Anterior cingulate cortex (tissue), 58 donors: Measurements from ENCODE around the gene KRTAP4-4.
"Not testable (repeated sequence)": the region's sequence is repeated elsewhere in the genome, so short reads cannot be mapped to it uniquely, and the experiment has no call there.

Source experiments
- DNase-seq, 58 donors: peaks; one replicate each; lab custom pipeline; 2025; lab: John Stamatoyannopoulos, UW

The KRTAP4-4 gene

DNA sequence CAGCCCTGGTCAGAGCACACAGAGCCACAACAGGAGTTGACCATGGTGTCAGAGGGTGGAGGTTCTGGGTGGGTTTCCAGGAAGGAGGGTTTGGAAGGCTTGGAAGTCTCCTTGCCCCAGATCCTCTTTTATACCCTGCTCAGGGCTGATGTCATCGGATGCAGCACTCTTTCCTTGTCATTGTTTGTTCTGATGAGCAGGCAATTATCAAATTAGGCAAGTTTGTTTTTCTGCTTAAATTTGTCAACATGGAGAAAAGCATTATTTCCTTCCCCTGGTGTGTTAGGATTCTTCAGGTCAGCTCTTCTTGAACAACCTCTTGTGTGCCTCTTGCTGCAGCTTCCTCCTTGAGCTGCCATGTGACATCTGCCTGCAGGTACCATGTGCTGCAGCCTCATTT lies at the start of gene KRTAP4-4:
TSS of gene KRTAP4-4 (minus strand) at position 101 of the 400 bp plus-strand sequence. CDS start at position 44, 57 bp downstream.
- no peak for DNase-seq

DNA sequence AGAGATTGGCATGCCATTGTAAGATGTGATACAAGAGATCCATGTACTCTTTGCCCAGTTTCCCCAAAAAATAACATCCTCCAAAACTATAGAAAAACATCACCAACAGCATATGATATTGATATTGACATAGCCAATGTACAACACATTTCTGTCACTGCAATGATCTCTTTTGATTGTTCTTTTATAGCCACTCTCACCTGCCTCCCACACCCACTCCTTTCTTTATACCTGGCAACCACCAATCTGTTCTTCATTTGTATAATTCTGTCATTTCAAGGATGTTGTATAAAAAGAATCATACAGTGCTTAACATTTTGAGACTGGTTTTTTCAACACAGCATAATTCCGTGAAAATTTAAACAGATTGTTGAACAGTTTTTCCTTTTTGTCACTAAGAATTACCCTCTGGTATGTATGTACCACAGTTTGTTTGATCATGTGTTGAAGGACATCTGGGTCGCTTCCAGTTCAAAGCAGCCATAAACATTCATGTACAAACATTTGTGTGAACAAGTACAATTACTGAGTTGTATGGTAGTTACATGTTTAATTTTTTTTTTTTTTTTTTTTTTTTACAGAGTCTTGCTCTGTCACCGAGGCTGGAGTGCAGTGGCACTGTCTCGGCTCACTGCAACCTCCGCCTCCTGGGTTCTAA lies 39.0 kb upstream of the KRTAP4-4 start:
- DNase-seq: no peak

GRCh38 chr17:41196068-41196467 lies 35.5 kb upstream of the KRTAP4-4 start:
- DNase-seq: no peak

GRCh38 chr17:41190328-41190727 lies 29.8 kb upstream of the KRTAP4-4 start:
- DNase-seq: no peak

DNA sequence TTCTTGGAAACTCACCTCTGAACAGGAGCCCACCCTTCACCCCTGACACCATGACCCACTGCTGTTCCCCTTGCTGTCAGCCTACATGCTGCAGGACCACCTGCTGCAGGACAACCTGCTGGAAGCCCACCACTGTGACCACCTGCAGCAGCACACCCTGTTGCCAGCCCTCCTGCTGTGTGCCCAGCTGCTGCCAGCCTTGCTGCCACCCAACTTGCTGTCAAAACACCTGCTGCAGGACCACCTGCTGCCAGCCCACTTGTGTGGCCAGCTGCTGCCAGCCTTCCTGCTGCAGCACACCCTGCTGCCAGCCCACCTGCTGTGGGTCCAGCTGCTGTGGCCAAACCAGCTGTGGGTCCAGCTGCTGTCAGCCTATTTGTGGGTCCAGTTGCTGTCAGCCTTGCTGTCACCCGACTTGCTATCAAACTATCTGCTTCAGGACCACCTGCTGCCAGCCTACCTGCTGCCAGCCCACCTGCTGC lies 29.3 kb upstream of the KRTAP4-4 start, which contains the start of gene KRTAP9-1:
TSS of gene KRTAP9-1 (plus strand) at position 51 of the 482 bp plus-strand sequence. CDS start at position 51, 0 bp downstream.
- DNase-seq: not testable (repeated sequence)

DNA sequence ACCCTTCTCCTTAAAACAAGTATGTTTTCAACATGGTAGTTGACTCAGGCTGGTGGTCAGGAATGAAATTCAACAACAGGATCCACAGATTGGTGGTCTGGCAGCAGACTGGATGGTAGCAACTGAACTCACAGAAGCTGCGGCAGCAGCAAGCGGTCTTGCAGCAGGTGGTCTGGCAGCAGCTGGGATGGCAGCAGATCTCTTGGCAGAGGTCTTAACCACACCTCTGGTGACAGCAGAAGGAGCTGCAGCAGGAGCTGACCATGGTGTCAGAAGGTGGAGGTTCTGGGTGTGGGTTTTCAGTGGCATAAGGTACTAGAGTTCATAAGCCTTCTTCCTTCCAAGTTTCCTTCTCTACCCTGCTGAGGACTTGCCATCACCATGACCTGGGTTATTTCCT lies 26.3 kb upstream of the KRTAP4-4 start:
- no peak for DNase-seq

DNA sequence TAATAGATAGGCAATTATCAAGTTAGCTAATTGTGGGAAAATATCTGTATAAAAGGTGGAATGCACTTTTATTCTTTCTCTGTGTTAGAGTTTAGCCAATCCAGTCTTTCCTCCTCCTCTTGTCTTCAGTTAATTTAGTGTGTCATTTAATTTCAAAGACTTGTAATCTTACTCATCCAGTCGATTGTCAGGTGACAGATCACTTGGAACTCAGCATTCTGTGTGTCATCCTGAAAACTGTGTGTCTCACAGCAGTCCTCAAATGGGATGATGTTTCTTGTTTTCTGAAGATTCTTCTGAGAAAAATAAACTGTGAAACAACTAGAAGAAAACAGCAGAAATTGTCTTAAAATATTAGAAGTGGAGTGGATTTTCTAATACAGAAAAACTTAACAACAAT lies 24.5 kb upstream of the KRTAP4-4 start:
- DNase-seq: no peak

GRCh38 chr17:41184480-41184961 lies 24.0 kb upstream of the KRTAP4-4 start, which contains the start of gene KRTAP4-1:
KRTAP4-1 (minus strand) TSS chr17:41184911; CDS start chr17:41184854, 57 bp downstream.
- no peak for DNase-seq

DNA sequence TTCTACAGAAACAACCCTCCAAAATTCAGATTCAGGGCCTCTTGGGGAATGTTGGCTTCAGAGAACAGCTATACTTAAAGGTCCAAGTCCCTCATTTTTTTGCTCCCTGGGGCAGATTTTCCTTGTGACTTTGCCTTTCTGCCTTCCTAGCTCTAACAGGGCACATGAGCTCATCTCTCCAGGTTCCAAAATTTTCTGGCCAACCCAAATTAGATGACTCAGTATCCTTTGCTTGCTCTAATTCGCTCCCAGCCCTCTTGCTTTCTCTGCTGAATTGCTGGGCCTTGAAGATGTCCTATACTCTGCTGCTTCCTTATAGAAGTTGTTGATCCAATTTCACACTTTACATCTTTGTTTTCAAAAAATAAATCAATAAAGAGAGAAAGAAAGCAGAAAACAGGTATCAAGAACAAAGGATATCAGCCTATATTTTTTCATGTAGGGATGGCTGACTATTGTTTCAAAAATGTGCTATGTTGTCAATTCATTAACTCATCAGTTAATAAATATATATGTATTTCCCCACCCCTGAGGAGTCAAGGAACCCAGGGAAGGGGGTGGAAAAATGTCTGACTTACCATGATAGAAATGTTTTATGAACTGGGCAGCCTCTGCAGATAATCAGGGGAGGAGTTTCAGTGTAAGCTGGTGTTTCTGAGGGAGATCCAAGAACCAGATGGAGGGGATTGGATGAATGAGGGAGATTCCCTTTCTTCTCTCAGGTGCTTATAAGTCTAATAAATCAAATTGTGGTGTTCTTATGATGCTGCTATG lies 18.5 kb upstream of the KRTAP4-4 start:
- DNase-seq: no peak

- no peak for DNase-seq
Measured at GRCh38 chr17:41178341-41178740, 17.8 kb upstream of the KRTAP4-4 start.

- DNase-seq: no peak
Measured at GRCh38 chr17:41177727-41178271, 17.3 kb upstream of the KRTAP4-4 start, which contains the start of gene KRTAP4-2. KRTAP4-2 (minus strand) TSS chr17:41178221; CDS start chr17:41178164, 57 bp downstream.

- no peak for DNase-seq
Measured at GRCh38 chr17:41176744-41177387, 16.3 kb upstream of the KRTAP4-4 start.

DNA sequence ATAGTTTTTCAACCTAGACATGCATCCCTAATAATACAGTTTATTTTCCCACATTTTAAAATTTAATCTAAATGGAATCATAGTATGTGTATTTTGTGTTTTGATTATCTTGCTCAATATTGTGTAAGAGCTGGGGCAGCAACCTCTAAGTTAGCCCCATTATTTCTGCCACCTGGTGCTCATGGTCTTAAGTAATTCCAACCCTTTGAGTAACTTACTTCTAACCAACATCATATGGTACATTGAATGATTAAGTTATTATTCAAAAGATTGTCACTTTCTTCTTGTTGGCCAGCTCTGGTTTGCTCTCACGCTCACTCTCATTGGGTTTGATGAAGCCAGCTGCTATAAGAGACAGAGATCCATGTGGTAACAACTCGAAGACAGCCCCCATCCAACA lies 11.3 kb upstream of the KRTAP4-4 start:
- DNase-seq: no peak

GRCh38 chr17:41168121-41168520 lies 7.6 kb upstream of the KRTAP4-4 start, which contains the start of gene KRTAP4-3:
KRTAP4-3 (minus strand) TSS chr17:41168221; CDS start chr17:41168172, 49 bp downstream.
- DNase-seq: no peak

GRCh38 chr17:41167561-41167960 lies 7.0 kb upstream of the KRTAP4-4 start:
- DNase-seq: no peak

DNA sequence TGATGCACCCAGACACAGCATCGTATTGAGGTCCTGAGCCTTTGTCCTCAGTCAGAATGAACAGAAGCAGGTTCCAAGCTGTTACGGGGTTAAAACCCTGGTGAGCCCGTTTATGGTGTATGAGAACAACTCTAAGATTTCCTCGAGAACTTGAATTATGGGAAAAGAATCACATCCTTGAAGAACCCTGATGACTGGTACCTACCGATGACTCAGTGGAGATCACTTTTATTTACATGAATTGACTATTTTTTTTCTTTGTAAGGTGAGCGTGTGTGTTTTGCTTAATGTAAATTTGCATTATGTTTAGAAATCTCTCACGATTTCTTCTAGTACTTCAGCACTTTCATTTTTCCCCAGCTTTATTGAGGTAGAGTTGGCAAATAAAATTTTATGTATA lies 3.3 kb upstream of the KRTAP4-4 start:
- no peak for DNase-seq

DNA sequence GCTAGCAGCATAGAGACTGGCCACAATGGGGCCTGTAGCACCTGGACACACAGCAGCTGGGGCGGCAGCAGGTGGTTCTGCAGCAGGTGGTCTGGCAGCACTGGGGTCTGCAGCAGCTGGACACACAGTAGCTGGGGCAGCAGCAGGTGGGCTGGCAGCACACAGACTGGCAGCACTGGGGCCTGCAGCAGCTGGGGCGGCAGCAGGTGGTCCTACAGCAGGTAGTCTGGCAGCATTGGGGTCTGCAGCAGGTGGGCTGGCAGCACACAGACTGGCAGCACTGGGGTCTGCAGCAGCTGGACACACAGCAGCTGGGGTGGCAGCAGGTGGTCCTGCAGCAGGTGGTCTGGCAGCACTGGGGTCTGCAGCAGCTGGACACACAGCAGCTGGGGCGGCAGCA lies 358 bp downstream of the KRTAP4-4 start:
- DNase-seq: not testable (repeated sequence)

DNA sequence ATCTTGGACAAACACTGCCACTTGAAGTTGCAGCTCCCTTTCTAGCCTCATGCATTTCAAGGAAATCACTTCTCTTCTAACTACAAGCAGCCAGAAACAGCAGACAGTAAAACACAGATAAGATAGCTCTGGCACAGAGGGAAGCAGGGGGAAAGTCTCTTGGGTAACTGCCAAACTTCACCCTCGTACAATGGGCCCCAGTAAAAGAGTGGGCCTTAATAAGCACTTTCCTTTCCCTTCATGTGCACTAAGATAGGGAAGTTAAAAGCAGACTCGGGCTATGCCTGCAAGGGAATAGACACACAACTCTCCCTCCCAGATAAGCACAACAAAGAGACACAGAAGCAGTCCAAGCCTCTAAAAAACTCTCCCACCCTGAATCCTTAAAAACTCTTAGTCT lies 6.7 kb downstream of the KRTAP4-4 start:
- DNase-seq: peak in 4 of 58 donors; percentile 3 to 37 (median 12)

- no peak for DNase-seq
Measured at GRCh38 chr17:41151525-41151924, 9.0 kb downstream of the KRTAP4-4 start.

- DNase-seq: no peak
Measured at GRCh38 chr17:41150026-41150425, 10.5 kb downstream of the KRTAP4-4 start.
